GM21717 (cell line): Measurements from ENCODE around the gene ABCC6.
"Not testable (repeated sequence)": the region's sequence is repeated elsewhere in the genome, so short reads cannot be mapped to it uniquely, and the experiment has no call there.

ENCODE experiments used
- ATAC-seq: cut with Tn5 transposase; IDR thresholded peaks from one replicate; pipeline ENCODE4 v1.9.1; 2021; ENCODE audit warnings: mild to moderate bottlenecking, moderate library complexity; ENCODE audit not compliant: unreplicated experiment

ABCC6 gene

GRCh38 chr16:16162591-16162990, 60.7 kb downstream of the ABCC6 start:
- ATAC-seq: no peak

- not testable (repeated sequence) for ATAC-seq
These were observed 61.5 kb downstream of the ABCC6 start for GRCh38 chr16:16161840-16162239.

DNA sequence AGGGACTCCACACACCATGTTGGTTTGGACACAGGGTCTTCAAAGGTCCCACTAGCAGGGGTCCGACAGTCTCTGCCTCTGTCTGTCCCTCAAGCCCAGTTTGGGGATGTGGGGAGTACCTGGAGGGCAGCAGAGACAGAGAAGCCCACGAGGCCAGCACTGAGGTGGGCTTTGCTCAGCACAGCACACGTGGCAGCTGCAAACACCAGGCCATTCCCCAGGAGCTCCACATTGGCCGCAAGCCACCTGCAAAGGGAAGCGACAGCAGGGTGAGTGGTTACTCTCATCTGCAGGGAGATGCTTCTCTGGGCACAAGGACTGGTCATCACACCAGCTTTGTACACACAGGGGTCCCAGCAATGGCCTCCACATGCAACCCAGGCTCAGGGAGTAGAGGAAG, 62.0 kb downstream of the ABCC6 start:
- ATAC-seq: no peak

DNA sequence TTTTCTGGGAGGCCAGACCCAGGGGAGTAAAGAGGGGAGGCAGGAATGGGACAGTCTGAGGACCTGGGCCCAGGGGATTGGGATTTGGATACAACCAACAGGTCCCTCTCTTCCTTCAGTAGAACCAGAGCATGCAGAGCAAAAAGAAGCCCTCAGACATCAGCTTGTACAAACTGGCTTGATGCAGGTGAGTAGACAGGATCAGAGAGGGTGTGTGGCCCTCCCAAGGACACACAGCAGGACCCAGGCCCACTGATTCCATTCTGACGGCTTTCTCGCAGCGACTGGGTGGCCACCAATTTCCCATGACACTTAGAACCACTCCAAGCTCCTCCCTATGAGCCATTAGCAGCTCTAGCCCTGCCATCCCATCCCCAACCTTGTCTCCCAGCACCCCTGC, 63.6 kb downstream of the ABCC6 start:
- ATAC-seq: no peak

- ATAC-seq: no peak
These were observed 64.4 kb downstream of the ABCC6 start for GRCh38 chr16:16158741-16159374.

GRCh38 chr16:16158082-16158658, 65.1 kb downstream of the ABCC6 start:
- no peak for ATAC-seq

GRCh38 chr16:16157166-16157565, 66.1 kb downstream of the ABCC6 start:
- no peak for ATAC-seq

- no peak for ATAC-seq
These were observed 68.1 kb downstream of the ABCC6 start for GRCh38 chr16:16155234-16155633.

- no peak for ATAC-seq
These were observed 68.9 kb downstream of the ABCC6 start for GRCh38 chr16:16154281-16154951.

GRCh38 chr16:16153000-16153399, 70.3 kb downstream of the ABCC6 start:
- not testable (repeated sequence) for ATAC-seq

GRCh38 chr16:16151315-16151714, 72.0 kb downstream of the ABCC6 start:
- no peak for ATAC-seq

DNA sequence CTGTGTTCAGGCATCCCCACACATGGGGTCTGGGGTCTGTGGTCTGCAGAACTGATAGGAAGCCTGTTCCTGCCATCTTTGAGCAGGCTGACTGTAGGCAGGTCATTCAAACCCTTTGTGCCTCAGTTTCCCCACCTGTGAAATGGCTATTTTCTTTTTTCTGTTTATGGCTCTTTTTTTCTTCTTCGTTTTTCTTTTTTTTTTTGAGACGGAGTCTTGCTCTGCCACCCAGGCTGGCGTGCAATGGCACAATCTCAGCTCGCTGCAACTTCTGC, 72.5 kb downstream of the ABCC6 start:
- ATAC-seq: no peak

DNA sequence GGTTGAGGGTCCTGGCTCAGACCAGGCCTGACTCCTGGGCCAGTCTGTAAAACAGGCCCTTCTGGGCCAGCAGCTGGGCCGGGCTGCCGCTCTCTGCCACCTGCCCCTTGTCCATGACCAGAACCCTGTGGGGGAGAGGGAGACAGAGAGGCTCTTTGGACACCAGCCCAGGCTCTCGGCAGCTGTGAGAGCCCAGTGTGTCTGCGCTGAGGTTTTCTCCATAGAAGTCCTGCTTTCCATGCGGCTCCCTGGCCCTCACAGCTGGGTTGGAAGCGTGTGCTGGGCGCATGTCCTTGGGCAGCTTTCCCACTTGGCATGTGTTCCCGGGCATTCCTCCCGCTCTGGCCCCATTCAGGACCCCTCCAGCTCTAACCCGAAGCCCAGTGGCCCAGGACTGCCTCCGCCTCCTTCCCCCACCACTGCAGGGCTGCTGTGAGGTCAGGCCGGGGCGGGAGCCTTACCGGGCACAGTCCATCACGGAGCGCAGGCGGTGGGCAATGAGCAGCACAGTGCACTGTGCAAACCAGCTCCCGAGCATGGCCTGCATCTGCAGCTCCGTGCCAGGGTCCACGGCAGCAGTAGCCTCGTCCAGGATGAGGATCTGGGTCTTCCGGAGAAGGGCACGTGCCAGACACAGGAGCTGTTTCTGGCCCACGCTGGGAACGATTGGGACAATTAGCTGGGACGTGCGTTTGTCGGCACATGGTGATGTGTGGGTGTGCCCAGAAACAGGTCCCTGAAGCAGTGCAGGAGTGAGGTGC, 73.0 kb downstream of the ABCC6 start:
- no peak for ATAC-seq

DNA sequence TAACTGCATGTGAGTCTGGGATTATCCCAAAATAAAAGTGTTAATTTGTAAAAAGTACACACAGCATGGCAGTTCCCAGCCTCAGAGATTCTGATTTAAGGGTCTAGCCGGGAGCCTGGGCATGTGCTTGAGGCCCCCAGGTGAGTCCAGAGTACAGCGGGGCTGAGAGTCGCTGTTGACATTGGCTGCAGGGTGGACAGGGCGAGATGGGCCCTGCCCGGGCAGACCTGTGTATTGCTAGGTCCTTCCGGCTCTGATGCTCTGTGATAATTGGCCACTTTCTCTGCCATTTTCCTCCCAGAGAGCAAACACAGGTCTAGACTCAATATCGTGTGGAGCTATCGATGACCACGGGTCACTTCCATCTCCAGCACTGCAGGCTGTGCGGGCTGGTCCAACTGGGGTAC, 73.6 kb downstream of the ABCC6 start:
- ATAC-seq: no peak

- ATAC-seq: no peak
These were observed 74.5 kb downstream of the ABCC6 start for GRCh38 chr16:16148755-16149154.

GRCh38 chr16:16148000-16148599, 75.2 kb downstream of the ABCC6 start:
- ATAC-seq: not testable (repeated sequence)

- ATAC-seq: no peak
These were observed 75.8 kb downstream of the ABCC6 start for GRCh38 chr16:16147316-16147999.

DNA sequence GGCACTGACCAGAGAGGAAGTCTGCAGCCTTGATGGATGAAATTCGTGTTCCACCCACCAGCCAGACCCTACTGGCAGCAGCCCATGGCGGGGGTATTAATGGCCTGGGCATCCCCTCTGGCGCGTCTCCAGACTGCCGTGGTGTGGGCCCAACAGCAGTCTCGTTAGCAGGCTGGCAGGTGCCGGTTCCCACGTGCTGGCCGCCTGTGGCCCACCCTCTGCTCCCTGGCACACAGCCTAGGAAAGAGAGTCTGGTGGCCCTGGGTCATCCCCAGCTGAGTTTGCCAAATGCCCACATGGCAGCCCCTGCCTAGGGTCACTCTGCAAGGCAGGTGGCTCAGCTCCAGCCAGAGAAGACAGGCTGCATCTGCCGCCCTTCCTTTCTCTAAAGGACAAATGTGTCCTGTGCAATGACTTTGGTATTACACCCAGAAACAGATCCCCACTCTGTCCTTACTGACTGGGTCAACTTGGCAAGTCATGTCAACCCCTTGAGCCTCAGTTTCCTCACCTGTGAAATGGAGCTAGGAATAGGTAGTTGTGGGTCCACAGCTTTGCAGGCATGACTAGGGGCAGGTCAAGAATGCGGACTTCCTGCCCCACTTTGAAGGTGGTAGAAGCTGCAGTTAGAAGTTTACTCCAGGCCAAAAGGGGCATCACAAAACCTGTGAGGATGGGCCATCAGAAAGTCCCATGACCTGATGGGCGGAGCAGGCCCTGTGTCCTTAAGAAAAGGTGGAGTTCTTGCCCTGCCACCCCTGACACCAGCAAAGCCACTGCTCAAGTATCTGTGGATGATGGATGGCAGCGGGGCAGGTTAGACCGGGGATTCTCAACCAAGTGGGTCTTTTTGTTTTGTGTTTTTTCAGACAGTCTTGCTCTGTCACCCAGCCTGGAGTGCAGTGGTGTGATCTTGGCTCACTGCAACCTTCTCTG, 76.6 kb downstream of the ABCC6 start:
- no peak for ATAC-seq

DNA sequence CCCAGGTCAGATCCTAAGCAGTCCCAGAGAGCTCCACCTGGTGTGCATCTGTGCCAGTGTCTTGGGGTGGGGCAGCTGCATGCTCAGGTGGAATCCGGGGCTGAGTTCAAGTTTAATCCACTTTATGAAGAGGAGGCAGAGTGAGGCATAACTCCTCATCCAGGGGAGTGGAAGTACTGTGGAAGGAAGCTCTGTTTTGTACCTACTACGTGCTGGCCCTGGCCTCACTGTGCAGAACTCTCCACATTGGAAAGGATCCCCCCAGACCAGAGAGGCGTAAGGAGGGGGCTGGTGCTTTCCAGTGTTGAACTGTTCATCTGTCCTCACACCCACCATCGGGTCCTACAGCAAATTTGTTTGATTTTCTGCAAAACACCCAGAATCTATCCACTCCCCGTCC, 78.0 kb downstream of the ABCC6 start:
- no peak for ATAC-seq

DNA sequence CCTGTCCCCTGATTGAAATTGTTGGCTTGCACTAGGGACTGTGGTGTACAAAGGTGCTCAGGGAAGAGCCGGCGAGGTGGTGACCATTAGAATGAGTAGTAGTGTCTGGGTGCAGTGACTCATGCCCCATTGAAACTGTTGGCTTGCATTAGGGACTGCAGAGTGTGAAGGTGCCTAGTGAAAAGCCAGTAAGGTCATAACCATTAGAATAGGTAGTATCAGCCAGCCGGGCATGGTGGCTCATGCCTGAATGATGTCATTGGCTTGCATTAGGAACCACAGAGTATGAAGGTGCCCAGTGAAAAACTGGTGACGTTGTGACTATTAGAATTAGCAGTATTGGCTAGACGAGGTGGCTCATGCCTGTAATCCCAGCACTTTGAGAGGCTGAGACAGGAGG, 78.9 kb downstream of the ABCC6 start:
- ATAC-seq: no peak
